SK-N-DZ (cell line): ENCODE data around the gene PPCDC.

ENCODE experiments used
- DNase-seq: peaks from one replicate; pipeline ENCODE4 v3.0.0-alpha.2; 2015; ENCODE audit warnings: low spot score

PPCDC gene

DNA sequence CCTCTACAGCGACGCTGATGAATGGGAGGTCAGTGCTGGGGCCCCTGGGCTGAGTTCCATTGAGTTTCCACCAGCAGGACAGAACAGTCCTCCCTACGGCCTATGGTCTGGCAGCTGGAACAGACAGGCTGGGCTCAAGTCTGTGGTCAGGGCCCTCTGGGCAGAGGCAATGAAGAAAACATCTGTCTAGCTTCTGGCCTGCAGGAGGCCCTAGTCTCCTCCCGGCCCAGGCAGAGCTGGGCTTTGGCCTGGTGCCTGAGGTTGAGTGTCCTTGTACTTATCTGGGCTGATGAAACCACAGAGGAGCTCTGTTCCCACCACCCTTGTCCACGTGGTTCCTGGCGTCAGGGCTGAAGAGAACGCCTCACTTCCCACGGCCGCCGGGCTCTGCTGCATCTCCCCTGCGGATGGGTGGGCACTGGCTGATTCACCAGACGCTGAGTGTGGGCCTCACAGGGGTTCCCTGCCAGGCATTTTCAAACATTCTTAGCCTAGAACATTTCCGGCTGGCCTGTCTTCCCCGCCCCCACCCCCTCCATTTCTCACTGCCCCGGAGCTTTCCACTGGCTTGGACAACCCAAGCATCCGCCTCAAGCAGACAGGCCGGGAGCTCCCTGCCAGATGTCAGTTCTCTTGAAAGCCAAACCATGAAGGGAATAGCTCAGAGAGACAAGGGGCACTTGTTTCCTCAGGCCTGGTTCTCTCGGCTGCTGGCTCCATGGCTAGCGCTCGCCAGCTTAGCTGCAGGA lies 20.3 kb downstream of the PPCDC start:
- no peak for DNase-seq

GRCh38 chr15:75044258-75044878 lies 21.0 kb downstream of the PPCDC start:
- DNase-seq, result no peak

DNA sequence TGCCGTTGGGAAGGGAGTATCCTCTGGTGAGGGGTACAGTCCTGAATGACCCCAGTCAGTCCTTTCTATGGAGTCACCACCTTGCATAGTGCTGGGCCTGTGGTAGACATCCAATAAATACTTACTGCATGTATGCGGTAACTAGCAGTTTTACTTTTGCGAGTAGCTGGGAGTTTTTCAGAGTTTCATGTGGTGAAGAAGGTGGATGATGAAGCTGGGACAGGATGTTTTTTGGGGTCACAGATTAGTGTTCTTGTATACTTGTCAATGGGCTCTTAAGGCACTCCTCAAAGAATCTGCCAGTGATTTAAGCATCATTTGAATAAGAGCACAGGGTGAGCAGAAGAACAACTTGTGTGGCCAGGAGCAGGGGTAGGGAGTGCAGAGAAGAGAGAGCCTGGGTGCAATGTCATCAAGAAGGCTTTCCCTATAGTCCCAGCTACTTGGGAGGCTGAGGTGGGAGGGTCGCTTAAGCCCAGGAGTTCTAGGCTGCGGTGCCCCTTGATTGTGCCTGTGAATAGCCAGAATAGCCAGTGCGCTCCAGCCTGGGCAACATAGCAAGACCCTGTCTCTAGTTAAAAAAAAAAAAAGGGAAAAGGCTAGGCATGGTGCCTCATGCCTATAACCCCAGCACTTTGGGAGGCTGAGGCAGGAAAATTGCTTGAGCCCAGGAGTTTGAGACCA lies 22.1 kb downstream of the PPCDC start:
- DNase-seq, result no peak

- no peak for DNase-seq
Measured at GRCh38 chr15:75048394-75048793, 25.0 kb downstream of the PPCDC start.

DNA sequence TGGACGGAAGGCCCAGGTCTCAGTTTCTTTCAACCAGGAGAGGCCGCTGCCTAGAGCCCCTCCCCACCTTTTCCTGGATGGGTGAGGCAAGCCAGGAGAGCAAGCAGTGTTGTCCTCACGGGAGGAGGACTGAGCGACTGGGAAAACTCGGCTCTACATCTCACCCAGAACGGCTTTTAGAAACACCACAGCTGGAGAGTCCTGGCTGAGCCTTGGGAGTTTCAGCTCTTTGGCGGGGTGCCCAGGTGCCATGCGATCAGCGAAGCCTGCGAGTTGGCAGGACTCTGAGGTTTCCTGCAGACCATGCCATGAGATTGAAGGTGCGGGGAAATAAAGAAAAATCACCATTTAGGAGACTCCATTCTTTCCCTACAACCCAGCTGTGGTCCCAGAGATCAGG lies 26.0 kb downstream of the PPCDC start:
- DNase-seq, result no peak

- no peak for DNase-seq
Measured at GRCh38 chr15:75050283-75050682, 26.9 kb downstream of the PPCDC start.

- peak; percentile 22 for DNase-seq
Measured at GRCh38 chr15:75051191-75051608, 27.8 kb downstream of the PPCDC start.

GRCh38 chr15:75051711-75052110 lies 28.3 kb downstream of the PPCDC start:
- DNase-seq, result no peak

DNA sequence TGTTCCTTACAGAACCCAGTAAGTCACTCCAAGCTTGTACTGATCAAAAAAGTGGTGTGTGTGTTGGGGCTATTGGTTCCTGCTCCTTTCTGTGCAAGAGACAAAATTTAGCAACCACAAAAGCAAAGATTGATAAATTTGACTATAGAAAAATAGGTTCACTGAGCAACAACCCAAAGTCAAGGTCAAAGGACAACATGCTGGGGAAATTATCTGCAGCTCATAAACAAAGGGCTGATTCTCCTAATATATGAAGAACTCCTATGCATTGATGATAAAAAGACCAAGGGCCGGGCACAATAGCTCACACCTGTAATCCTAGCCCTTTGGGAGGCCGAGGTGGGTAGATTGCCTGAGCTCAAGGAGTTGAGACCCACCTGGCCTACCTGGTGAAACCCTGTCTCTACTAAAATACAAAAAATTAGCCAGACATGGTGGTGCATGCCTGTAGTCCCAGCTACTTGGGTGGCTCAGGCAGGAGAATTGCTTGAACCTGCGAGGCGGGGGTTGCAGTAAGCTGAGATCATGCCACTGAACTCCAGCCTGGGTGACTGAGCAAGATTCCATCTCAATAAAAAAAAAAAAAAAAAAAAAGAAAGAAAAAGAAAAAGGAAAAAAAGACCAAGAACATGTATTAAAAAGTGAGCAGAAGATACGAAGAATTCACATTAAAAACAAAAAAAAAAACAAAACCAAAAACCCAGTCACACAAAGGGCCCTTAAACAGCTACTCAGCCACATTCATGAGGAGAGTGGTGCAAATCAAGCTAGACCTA lies 29.8 kb downstream of the PPCDC start:
- no peak for DNase-seq

DNA sequence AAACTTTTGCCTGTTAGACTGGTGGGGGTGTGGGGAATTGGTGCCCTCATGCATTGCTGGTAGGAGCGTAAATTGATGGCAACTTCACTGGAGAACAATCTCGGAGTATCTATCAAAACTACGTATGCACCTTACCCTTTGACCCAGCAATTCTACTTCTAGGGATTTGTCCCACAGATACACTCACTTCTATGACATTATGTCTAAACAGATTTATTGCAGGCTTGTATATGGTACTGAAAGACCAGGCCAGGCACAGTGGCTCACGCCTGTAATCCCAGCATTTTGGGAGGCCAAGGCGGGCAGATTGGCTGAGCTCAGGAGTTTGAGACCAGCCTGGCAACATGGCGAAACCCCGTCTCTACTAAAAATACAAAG lies 30.3 kb downstream of the PPCDC start:
- DNase-seq, result no peak

- no peak for DNase-seq
Measured at GRCh38 chr15:75054172-75054897, 30.9 kb downstream of the PPCDC start.

- no peak for DNase-seq
Measured at GRCh38 chr15:75056036-75056435, 32.6 kb downstream of the PPCDC start.

DNA sequence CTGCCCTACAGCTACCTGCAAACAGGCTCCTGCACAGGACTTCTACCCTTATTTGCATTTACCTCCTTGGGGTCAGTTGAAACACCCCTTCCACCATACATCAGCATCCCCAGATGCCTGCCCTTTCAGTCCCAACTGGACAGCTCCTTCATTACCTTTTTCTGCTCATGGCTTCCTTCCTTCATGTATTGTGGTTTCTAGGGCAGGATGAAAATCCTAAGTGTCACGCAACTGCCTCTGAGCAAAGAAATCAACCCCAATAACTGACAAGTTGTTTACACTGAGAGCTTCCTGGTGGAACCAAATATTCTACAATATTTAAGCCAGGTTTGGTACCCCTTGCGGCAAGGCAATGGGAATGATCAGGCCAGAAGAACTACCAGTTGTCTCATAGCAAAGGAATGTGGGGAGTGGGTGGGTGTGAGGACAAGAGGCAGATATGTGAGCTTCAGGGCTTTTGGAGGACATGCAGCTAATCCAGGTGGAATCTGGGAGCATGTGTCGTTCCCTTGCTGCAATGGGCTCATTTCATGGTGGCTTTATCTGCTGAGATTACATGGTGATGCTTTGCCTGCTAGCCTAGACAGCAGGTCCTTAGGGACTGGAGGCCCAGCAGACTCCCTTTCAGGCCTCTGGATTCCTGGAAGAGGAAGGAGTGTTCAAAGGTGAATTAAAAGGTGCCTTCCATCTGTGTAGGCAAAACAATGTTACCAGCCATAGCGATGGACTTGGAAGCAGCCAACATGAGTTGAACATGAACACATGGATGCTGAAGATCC lies 34.9 kb downstream of the PPCDC start:
- no peak for DNase-seq

GRCh38 chr15:75059607-75060006 lies 36.2 kb downstream of the PPCDC start:
- no peak for DNase-seq

DNA sequence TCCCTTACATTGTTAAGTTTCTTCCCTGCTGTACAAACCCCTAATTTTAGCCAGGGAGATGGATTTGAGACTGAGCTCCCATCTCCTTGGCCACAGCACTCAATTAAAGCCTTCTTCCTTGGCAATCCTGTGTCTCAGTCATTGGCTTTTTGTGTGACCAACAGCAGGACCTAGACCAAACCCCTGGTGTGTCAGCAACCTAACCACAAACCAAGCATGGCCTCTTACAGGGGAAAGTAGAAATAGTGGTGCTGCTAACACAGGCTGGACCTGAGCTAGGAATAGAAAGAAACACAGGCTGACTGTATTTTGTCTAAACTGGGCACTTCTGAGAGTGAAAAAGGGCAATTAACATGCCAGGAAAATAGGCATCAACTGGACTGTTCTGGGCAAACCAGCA lies 37.9 kb downstream of the PPCDC start:
- no peak for DNase-seq

DNA sequence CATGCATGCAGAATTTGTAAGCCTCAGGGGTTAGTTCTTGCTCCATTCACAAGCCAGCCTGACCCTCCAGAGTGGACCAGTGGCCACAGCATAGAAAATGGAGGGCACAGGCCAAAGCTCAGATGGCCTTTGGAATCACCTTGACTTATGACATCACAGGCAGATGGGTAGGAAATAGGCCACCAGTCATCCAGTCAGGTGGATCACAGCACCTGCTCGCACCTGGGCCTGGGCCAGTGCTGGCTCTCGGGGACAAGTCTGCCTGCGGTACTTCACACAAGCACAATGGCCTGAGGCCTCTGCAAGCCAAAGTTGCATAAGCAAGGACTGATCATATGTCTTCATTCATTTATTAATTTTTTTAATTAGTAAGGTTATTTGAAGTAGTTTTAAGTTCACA lies 39.3 kb downstream of the PPCDC start:
- no peak for DNase-seq

GRCh38 chr15:75063338-75063737 lies 39.9 kb downstream of the PPCDC start:
- no peak for DNase-seq

DNA sequence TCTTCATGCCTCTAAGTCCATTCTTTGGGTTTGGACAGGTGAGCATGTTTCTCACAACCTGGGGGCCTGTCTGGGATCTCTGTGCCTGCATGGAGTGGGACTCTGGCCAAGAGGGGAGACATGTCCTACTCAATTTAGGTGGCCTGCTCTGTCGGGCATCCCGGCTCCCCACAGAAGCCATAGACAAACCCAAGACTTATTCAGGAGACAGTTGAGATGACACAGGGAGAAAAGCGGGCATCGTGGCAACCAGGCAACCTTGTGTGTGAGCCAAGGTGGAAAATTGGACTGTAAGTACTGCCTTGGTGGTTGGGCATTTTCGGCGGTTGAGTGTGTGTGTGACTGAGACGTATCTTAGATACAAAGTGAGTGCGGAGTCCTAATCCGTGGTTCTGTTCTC lies 40.5 kb downstream of the PPCDC start:
- DNase-seq, result no peak

DNA sequence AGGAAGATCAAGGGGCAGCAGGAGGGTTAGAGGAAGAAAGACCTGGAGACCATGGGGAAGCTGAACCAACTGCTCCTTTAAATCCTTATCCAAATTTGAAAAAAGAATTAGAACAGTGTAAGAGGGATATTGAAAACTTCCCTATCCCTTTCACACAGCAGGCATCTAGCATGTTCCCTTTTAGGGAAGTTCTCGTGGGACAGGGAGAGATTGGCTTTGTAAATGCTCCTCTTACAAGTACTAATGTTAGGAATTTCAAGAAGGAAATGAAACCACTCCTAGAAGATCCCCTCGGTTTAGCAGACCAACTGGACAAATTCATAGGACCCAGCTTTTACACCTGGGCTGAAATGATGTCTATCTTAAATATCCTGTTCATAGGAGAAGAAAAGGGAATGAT lies 41.5 kb downstream of the PPCDC start:
- DNase-seq, result no peak

DNA sequence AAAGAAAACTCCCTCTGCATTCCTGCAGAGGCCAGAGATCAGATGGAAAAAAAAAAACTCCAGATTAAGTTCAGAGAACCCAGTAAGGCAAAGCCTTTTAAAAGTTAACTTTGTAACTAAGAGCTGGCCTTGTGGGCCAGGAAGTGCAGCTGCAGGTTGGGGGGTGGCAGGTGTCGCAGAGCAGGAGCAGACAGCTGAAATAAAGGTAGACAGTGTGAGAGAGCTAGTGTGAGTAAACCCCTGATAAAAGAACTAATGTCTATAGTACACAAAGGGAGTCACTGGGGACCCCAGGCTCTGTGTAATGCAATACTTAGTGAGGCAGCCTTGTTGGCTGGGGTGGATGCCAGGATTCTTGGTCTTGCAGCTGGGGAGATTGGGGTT lies 42.1 kb downstream of the PPCDC start:
- no peak for DNase-seq
